NCI-H82 treated with DMSO at 0.1 percent for 48 hours (cell line): ENCODE data around the gene ZNF618.
"Not testable (repeated sequence)": the region's sequence is repeated elsewhere in the genome, so short reads cannot be mapped to it uniquely, and the experiment has no call there.

ENCODE experiments used
- DNase-seq: peaks from one replicate; lab custom pipeline; 2025; ENCODE audit not compliant: unreplicated experiment; lab: John Stamatoyannopoulos, UW

Gene ZNF618

DNA sequence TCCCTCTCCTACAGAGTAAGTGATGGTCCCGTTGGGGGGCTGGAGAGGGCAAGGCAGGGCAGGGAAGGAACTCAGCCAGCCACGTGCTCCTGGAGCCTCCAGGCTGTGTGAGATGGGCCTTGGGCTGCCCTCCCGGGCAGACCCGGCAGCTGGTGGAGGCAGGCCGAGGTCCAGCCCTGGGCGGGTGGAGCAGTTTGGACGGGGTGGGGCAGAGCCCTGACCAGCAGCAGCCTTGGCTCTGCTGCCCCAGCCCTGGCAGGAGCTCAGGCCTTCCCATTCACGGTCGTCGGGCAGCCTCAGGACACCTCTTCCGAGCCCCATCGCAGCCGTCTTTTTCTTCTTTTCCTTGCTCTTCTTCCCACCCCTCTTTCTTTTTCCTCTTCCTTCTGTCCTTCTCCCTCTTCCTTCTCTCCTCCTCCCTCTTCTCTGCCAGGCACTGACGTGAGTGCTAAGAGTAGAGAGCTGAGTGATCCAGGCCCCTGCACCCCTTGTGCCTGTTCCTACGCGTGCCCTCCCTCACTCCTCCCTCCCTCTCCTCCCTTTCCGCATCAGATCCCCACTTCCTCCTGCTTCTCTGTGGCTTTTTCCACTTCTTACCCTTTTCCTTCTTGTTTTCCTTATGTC lies 159.2 kb downstream of the ZNF618 start:
- no peak for DNase-seq

GRCh38 chr9:114035845-114036801 lies 160.0 kb downstream of the ZNF618 start:
- DNase-seq: no peak

DNA sequence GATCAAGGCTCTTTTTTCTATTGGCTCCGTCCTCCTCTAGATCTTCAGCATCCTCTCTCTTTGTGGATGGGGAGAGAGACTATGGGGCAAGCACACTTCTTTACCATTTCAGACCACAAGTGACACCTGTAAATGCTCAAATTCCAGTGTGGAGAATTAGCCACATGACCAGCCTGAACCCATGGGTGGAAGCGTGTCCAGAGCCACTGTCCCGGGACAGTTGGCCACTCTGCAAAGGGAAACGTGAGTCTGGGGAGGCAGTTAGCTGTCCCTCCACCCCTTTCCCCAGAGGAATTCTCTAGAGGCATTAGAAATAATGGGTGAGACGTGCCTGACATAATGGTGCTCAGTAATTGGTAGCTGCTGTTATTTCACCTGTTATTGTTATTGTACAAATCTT lies 161.1 kb downstream of the ZNF618 start:
- DNase-seq: no peak

DNA sequence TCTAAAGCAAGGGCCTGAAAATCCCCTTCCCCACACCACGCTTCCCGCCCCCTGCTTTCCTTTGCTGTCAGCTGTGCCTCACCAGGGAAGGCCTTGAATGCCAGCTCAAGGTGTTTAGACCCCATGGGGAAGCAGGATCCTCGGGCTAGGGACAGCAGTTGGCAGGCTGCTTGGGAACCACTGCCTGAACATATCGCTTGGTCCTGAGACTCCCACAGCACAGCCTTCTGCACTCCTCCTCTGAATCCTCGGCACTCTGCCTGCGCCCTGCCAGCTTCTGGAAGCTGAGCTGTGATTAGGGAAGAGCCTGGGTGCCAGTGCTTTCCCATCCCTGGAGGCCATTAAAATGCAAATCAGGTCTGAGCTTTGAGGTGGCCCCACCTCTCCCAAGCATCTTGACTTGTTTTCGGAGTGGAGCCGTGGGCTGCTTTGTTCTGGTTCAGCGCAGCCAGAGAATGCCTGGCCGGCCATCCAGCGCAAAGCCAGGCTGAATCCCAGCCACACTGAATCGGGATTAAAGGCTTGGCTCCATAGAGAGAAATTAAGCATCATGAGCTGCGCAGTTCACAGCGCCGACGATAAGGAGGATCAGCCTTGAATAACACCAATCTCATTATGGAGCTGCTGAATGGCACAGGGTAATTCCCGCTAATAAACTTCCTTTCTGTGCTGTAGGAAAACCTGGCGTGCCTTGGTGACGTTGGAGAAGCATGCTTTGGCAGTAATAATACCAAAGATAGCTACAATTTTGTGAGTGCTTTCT lies 162.0 kb downstream of the ZNF618 start:
- peak; percentile 98 for DNase-seq

- no peak for DNase-seq
Observed at GRCh38 chr9:114038724-114039313, 162.7 kb downstream of the ZNF618 start.

DNA sequence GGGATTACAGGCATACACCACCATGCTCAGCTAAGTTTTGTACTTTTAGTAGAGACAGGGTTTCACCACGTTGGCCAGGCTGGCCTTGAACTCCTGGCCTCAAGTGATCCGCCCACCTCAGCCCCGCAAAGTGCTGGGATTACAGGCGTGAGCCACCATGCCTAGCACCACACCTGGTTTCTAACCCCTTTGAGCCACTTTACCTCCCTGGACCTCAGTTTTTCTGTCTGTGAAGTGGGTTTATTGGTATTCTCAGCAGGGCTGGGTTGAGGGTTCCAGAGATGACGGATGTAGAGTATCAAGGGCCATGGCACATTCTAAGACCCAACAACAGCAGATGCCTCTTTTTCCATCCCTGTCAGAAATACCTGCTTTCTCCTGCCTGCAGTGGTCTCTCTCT lies 163.4 kb downstream of the ZNF618 start:
- DNase-seq: no peak

DNA sequence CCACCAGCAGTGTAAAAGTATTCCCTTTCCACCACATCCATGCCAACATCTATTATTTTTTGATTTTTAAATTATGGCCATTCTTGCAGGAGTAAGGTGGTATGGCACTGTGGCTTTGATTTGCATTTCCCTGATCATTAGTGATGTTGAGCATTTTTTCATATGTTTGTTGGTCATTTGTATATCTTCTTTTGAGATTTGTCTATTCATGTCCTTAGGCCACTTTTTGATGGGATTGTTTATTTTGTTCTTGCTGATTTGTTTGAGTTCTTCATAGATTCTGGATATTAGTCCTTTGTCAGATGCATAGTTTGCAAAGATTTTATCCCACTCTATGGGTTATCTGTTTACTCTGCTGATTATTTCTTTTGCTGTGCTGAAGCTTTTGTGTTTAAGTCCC lies 167.6 kb downstream of the ZNF618 start:
- not testable (repeated sequence) for DNase-seq

DNA sequence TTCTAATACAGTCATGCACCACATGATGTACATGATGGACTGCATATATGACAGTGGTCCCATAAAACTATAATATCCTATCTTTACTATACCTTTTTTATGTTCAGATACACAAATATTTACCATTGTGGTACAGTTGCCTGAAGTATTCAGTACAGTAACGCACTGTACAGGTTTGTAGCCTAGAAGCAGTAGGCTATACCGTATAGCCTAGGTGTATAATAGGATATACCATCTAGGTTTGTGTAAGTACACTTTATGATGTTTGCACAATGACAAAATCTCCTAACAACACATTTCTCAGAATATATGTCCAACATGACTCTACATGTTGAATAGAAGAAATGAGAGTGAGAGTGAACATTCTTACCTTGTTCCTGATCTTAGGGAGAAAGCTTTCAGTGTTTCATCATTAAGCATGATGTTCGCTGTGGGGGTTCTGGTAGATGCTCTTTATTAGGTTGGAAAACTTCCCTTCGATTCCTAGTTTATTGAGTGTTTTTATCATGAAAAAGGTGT lies 170.2 kb downstream of the ZNF618 start:
- DNase-seq: no peak

- no peak for DNase-seq
Observed at GRCh38 chr9:114046875-114047274, 170.8 kb downstream of the ZNF618 start.

DNA sequence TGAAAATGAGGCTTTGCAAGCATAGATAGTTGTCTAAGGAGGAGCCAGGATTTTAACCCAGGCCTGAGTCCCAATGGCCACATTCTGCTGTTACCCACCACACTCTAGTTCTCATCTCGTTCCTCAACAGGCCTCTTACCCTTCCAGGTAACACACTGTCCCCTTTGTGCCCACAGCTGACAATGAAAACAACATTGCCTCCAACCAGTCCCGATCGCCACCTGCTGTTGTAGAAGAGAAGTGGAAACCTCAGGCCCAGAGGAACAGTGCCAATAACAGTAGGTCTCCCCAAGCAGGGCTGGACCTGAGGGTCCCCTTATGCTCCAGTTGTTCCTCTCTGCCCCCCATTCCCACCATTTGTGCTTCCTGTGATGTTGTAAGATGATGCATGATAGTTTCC lies 171.6 kb downstream of the ZNF618 start:
- no peak for DNase-seq

DNA sequence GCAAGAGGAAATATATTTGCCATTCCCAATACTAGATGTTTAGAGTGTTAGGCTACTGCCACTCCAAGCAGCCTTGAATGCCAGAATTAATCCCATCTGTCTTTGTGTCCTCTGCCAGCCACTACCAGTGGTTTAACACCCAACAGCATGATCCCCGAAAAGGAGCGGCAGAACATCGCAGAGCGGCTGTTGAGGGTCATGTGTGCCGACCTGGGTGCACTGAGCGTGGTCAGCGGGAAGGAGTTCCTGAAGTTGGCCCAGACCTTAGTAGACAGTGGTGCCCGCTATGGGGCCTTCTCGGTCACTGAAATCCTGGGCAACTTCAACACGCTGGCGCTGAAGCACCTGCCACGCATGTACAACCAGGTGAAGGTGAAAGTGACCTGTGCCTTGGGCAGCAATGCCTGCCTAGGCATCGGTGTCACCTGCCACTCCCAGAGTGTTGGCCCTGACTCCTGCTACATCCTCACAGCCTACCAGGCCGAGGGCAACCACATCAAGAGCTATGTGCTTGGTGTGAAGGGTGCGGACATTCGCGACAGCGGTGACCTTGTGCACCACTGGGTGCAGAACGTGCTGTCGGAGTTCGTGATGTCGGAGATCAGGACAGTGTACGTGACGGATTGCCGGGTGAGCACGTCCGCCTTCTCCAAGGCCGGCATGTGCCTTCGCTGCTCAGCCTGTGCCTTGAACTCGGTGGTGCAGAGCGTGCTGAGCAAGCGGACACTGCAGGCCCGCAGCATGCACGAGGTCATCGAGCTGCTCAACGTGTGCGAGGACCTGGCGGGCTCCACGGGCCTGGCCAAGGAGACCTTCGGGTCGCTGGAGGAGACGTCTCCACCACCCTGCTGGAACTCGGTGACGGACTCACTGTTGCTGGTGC lies 172.7 kb downstream of the ZNF618 start:
- DNase-seq: no peak

DNA sequence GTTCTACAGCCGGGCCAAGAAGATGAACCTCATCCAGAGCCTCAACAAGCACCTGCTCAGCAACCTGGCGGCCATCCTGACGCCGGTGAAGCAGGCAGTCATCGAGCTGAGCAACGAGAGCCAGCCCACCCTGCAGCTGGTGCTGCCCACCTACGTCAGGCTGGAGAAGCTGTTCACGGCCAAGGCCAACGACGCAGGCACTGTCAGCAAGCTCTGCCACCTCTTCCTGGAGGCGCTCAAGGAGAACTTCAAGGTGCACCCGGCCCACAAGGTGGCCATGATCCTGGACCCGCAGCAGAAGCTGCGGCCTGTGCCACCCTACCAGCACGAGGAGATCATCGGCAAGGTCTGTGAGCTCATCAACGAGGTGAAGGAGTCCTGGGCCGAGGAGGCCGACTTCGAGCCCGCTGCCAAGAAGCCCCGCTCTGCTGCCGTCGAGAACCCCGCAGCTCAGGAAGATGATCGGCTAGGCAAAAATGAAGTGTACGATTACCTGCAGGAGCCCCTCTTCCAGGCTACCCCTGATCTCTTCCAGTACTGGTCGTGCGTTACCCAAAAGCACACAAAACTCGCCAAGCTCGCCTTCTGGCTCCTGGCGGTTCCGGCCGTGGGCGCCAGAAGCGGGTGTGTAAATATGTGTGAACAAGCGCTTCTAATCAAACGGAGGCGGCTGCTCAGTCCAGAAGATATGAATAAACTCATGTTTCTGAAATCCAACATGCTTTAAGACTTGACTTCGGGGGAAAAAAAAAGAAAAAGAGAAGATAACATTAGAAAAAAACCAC lies 173.5 kb downstream of the ZNF618 start:
- DNase-seq: no peak

GRCh38 chr9:114050226-114050568 lies 174.1 kb downstream of the ZNF618 start:
- no peak for DNase-seq

GRCh38 chr9:114050646-114051045 lies 174.5 kb downstream of the ZNF618 start:
- DNase-seq: no peak

GRCh38 chr9:114051281-114051680 lies 175.2 kb downstream of the ZNF618 start:
- DNase-seq: no peak

DNA sequence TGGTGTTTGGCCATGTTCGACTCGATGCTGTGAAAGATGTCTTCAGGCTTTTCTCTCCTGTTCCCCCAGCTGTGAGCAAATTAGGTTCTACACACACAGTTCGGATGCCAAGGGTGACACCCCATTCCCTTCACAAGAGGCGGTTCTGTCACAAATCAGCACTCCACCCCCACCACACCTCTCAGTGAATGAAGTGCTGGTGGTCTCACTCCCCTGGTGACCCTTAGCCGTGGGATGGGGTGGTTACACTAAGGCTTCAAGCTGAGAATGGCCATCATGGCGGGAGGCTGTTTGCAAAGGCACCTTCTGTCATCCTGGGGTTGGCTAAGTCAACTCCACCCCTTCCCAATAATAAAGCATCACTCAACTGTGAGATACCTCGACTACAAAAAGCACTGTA lies 175.6 kb downstream of the ZNF618 start:
- DNase-seq: no peak

DNA sequence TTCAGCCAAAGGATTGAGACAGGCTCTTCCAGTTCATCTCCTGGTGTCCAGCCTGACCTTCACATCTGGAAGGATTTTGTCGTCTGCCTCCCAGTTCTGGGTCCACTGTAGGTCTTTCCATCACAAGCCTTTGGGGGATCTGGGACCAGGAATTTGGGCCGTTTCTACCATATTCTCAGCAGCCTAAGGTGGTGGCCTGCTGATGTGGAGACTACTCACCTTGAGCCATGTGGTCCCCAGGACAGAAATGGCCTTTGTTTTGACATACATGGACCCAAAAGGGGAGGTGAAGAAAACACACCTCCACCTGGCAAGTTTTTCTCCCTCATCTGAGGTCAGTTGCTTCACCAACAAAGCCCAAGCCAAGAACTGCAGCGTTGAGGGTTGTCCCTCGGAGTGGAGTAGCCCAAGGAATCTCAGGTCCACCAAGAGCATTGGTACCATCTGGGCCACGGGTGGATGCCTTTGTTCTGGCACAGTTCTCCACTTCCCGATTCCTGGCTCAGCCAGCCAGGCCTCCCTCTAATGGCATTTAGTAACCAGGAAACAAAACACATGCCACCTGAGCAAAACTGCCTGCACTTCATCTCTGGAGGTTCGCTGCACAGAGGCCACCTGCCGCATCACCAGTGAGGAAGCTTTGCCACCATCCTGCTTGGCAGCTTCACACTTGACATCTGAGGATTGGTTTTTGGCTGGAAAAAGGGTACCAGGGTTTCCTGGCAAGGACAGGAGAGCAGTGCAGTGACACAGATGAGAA lies 177.3 kb downstream of the ZNF618 start:
- DNase-seq: no peak

- no peak for DNase-seq
Observed at GRCh38 chr9:114054191-114054690, 178.1 kb downstream of the ZNF618 start.
